ENCODE measurements around the gene CUZD1. TPM values are rescaled to one million over a fixed set of nuclear protein-coding genes. Genes with fewer than 3 reads are reported as not detected.

Gene CUZD1
- total and polyA plus RNA-seq, 2 of the 4 experiments (the other 2 are of a cell fraction), result 0.36 to 0.67 TPM

- no peak for DNase-seq
- no peak overlapping the region for H3K56ac ChIP-seq (ENCODE audit: extremely low read depth, insufficient read depth, low read length)
- ATAC-seq (ENCODE audit: low read depth), result no peak
- H3K4me3 ChIP-seq (ENCODE audit: insufficient read depth, low read depth, low read length), result no peak overlapping the region
- H4K20me1 ChIP-seq (ENCODE audit: insufficient read depth, low read length), result no peaks in the 10 kb centered on the region
- H3K18ac ChIP-seq (ENCODE audit: low read depth, low read length), result no peak overlapping the region
- no peak overlapping the region for H2BK20ac ChIP-seq (ENCODE audit: low read depth, low read length)
- no peak overlapping the region for H2AK9ac ChIP-seq (replicated peaks; ENCODE audit: low read depth, low read length, poor library complexity)
- TF ChIP-seq RAD21 (IDR thresholded peaks at IDR 0.05; ENCODE audit: low read length) (no peak), MAFK (IDR thresholded peaks at IDR 0.05; ENCODE audit: low read depth, low read length) (no peak), CEBPB (IDR thresholded peaks at IDR 0.05; ENCODE audit: low read depth, low read length) (no peak), RCOR1 (IDR thresholded peaks at IDR 0.05; ENCODE audit: insufficient replicate concordance, low read length) (no peak), NFE2L2 (IDR thresholded peaks at IDR 0.05; ENCODE audit: low read depth, low read length) (no peak), POLR2A (IDR thresholded peaks at IDR 0.05; ENCODE audit: low read depth, low read length) (no peak), MXI1 (IDR thresholded peaks at IDR 0.05; ENCODE audit: borderline replicate concordance, low read depth, low read length) (no peak), ELK1 (IDR thresholded peaks at IDR 0.05; ENCODE audit: borderline replicate concordance, low read depth, low read length) (no peak), RFX5 (IDR thresholded peaks at IDR 0.05; ENCODE audit: low read depth, low read length) (no peak), USF2 (IDR thresholded peaks at IDR 0.05; ENCODE audit: low read depth, low read length) (no peak), FOS (IDR thresholded peaks at IDR 0.05; ENCODE audit: low read depth, low read length) (no peak), BHLHE40 (IDR thresholded peaks at IDR 0.05; ENCODE audit: low read depth, low read length) (no peak), CHD1 (IDR thresholded peaks at IDR 0.05; ENCODE audit: low read depth, low read length) (no peak), MAZ (IDR thresholded peaks at IDR 0.05; ENCODE audit: borderline replicate concordance, low read depth, low read length) (no peak), SMC3 (IDR thresholded peaks at IDR 0.05; ENCODE audit: low read depth, low read length) (no peak)
- TF ChIP-seq, protein P1, sequence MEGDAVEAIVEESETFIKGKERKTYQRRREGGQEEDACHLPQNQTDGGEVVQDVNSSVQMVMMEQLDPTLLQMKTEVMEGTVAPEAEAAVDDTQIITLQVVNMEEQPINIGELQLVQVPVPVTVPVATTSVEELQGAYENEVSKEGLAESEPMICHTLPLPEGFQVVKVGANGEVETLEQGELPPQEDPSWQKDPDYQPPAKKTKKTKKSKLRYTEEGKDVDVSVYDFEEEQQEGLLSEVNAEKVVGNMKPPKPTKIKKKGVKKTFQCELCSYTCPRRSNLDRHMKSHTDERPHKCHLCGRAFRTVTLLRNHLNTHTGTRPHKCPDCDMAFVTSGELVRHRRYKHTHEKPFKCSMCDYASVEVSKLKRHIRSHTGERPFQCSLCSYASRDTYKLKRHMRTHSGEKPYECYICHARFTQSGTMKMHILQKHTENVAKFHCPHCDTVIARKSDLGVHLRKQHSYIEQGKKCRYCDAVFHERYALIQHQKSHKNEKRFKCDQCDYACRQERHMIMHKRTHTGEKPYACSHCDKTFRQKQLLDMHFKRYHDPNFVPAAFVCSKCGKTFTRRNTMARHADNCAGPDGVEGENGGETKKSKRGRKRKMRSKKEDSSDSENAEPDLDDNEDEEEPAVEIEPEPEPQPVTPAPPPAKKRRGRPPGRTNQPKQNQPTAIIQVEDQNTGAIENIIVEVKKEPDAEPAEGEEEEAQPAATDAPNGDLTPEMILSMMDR (conservative IDR thresholded peaks at IDR 0.05; ENCODE audit: low read depth, low read length), result no peak
- H3K9me1 ChIP-seq (ENCODE audit: insufficient read depth, low read length), result no peaks in the 10 kb centered on the region
- no peak overlapping the region for H3K14ac ChIP-seq (replicated peaks; ENCODE audit: low read depth, low read length)
- no peak overlapping the region for H4K8ac ChIP-seq (ENCODE audit: low read depth in 2 of 2, low read length in 2 of 2)
- H3K36me3 ChIP-seq (ENCODE audit: control insufficient read depth, insufficient read depth, low read length), result no peaks in the 10 kb centered on the region
- H4K91ac ChIP-seq (ENCODE audit: insufficient read depth, low read depth, low read length), result no peak overlapping the region
- no peak overlapping the region for H2AK5ac ChIP-seq (ENCODE audit: low read depth, low read length)
- BruUV-seq (replicated peaks), result no TSS peak
- no CpG with 5 or more reads among the region's 1 CpG for WGBS, 2 experiments (ENCODE audit: extremely low coverage in 2 of 2, insufficient read length in 1 of 2)
- no peak overlapping the region for H3K9ac ChIP-seq (ENCODE audit: low read depth, low read length)
- intact Hi-C loops (cut with micrococcal nuclease) (loop anchor here (5.0 kb wide), 1 partner anchor 75 kb away; the partner anchor contains the start of gene C10orf88), dilution Hi-C loops (cut with HindIII; ENCODE audit: low sequenced_read_pairs, unreplicated experiment) (no loop called here), in situ Hi-C loops (cut with MboI; ENCODE audit: low sequenced_read_pairs) (no loop called here)
- no peak overlapping the region for H3K27ac ChIP-seq (ENCODE audit: insufficient read depth, low read length)
- no peaks in the 10 kb centered on the region for H3K9me3 ChIP-seq (ENCODE audit: control insufficient read depth, insufficient read depth, low read length)
- H2AFZ ChIP-seq (replicated peaks; ENCODE audit: low read length, poor library complexity), result no peak overlapping the region
- H3K4me1 ChIP-seq (ENCODE audit: control insufficient read depth, insufficient read depth, low read length), result peaks cover 3% of the 10 kb centered on the region
- no peak overlapping the region for H3K4me2 ChIP-seq (ENCODE audit: low read depth, low read length)
- H3K23ac ChIP-seq (ENCODE audit: low read depth, low read length), result no peak overlapping the region
- ChIA-PET CTCF (no interaction called here), POLR2A (ENCODE audit: unreplicated experiment) (no interaction called here)
- H3K79me1 ChIP-seq (ENCODE audit: low read depth in 1 of 2, low read length in 2 of 2), result peaks cover 9 to 17% of the 10 kb centered on the region in 2 experiments; a peak in 3 of 4 replicates
- no peak overlapping the region for H2BK5ac ChIP-seq (ENCODE audit: low read depth, low read length, poor library complexity, severe bottlenecking)
- no peaks in the 10 kb centered on the region for H3K27me3 ChIP-seq (ENCODE audit: control insufficient read depth, insufficient read depth, low read length)
- H3K4ac ChIP-seq (ENCODE audit: low read depth, low read length), result no peak overlapping the region
- H4K5ac ChIP-seq (ENCODE audit: low read depth, low read length), result no peak overlapping the region
- no peak overlapping the region for H2BK120ac ChIP-seq (ENCODE audit: low read depth, low read length)
- H2BK15ac ChIP-seq (ENCODE audit: low read depth, low read length), result no peak overlapping the region
Observed at GRCh38 chr10:122877264-122877663, 31.6 kb upstream of the CUZD1 start.
